ENCODE measurements around the gene PNMA8C.
"Not testable (repeated sequence)": the region's sequence is repeated elsewhere in the genome, so short reads cannot be mapped to it uniquely, and the experiment has no call there.

Gene PNMA8C

GRCh38 chr19:46411088-46411924, 17.4 kb downstream of the PNMA8C start:
- no peak for DNase-seq (ENCODE audit: low spot score)

DNA sequence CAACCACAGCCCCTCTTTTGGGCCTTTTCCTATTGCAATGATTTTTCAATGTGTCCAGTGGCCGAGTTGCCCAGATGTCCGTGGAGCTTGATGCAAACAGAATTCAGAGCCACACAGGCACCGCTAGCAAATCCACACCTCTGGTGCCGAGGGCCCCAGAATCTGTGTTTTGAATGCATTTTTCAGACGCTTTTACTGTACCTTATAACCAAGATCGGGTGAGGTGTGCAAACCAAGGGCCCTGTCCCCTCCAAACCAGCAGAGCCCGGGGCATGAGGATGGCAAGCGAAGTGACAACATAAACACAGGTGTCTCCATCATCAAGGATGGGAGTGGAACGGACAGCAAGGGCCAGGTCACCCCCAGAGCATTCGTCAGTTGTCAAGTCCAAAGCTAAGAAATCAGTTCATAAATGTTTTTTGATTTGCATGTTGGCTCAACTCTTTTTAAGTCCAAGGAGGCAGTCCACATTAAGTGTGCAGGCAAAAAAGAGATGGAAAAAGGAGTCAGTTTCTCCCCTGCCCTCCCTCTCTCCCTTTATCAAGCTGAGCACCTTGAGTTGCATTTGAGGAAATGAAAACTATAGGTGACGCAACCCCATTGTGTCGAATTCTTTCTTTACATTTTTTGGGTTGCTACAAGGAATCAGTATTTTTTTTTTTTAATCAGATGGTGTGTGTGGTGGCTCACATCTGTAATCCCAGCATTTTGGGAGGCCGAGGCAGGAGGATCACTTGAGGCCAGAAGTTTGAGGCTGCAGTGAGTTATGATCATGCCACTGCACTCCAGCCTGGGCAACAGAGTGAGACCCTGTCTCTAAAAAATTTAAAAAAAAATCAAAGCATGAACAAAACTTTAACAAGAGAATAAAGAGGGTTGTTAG, 18.3 kb downstream of the PNMA8C start:
- no peak for DNase-seq (ENCODE audit: low spot score)

GRCh38 chr19:46409191-46409590, 19.5 kb downstream of the PNMA8C start:
- DNase-seq (ENCODE audit: low spot score): no peak

DNA sequence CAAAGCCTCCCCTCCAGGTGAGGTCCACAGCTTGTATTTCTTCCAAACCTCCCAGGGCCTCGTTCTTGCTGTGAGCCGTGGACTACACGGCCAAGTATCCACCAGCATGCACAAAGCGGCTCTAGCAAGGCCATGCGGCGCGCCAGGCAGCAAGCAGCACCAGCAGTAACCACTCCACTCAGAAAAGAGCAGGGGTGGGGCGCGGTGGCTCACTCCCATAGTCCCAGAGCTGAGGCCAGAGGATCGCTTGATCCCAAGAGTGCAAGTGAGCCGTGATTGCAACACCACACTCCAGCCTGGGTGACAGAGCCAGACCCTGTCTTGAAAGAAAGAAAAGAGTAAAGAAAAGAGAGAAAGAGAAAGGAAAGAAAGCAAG, 20.1 kb downstream of the PNMA8C start:
- DNase-seq (ENCODE audit: low spot score): no peak

DNA sequence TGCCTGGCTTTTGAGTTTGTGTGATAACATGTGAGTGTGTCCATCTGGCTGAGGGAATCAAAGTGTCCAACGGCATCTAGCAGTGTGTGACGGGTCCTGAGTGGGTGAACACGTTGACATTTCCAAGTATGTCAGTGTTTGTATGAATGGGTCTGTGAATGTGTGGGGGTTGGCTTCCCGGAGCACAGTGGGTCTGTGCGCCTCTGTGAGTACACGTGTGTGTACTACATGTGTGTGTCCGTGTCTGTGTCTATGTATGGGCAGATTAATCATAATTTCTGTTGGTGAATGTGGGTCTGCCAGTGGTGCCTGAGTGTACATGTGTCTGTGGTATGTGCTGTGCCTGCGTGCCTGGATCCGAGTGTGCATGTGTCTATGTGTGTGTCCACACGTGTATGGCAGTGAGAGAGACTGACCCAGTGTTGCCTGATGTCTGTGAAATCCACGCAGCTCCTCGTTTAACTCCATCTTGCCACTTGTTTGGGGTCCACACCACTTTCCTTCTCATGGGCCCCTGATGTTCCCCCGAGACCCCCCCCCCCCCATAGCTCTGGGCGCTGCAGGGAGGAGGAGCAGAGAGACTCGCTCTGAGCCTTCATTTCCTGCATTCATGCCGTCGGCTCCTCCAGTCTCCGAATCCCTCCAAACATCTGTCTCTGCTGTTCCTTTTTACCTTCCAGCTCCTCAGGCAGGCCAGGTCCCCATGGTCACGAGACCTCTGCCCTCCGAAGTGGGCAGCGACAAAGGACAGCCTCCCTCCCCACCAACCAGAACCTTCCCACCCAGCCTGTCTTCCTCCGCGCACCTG, 20.7 kb downstream of the PNMA8C start:
- no peak for DNase-seq (ENCODE audit: low spot score)

GRCh38 chr19:46406976-46407375, 21.8 kb downstream of the PNMA8C start:
- no peak for DNase-seq (ENCODE audit: low spot score)

GRCh38 chr19:46404753-46405468, 23.8 kb downstream of the PNMA8C start:
- DNase-seq (ENCODE audit: low spot score): no peak

- no peak for DNase-seq (ENCODE audit: low spot score)
Measured at GRCh38 chr19:46404055-46404752, 24.5 kb downstream of the PNMA8C start.

DNA sequence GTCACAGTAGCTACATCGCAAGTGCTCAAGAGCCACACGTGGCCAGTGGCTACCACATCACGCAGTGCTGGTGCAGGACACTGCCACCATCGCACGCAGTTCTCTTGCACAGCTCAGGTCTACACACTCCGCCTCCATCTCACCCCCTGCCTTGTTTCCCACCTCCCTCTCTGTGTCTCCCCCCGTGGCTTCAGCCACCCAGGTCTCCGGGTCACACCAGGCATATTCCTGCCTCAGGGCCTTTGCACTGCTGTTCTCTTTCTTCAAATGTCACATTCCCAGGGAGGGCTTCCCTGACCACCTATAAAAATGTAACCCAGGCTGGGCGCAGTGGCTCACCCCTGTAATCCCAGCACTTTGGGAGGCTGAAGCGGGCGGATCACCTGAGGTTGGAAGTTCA, 26.0 kb downstream of the PNMA8C start:
- no peak for DNase-seq (ENCODE audit: low spot score)

DNA sequence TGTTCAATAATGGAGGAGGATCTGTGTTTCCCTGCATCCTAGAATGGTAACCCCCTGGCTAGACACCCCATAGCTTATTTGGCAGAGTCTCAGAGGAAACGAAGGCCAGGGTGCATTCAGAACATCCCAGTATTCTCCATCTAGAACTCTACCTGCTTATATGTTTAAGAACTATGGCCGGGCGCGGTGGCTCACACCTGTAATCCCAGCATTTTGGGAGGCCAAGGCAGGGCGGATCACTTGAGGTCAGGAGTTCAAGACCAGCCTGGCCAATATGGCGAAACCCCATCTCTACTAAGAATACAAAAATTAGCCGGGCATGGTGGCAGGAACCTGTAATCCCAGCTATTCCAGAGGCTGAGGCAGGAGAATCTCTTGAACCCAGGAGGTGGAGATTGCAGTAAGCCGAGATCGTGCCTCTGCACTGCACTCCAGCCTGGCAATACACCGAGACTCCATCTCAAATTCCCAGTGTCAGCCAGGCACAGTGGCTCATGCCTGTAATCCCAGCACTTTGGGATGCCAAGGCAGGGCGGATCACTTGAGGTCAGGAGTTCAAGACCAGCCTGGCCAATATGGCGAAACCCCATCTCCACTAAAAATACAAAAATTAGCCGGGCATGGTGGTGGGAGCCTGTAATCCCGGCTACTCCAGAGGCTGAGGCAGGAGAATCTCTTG, 30.8 kb downstream of the PNMA8C start:
- DNase-seq (ENCODE audit: low spot score): not testable (repeated sequence)

DNA sequence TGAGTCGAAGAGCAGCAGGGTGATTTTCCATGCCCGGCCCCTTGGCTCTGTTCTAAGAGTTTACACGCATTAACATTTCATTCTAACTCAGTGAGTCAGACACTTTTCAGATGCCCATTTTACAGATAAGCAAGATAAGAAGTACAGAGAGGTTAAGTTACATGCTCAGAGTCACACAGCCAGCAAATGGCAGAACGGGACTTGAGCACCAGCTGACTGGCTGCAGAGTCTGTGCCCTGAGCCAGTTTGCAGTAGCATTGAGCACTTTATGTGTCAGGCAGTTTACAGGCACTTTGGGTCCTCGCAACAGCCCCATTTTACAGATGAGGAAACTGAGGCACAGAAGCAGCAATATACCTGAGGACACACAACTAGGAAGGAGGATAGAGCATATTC, 34.3 kb downstream of the PNMA8C start:
- DNase-seq (ENCODE audit: low spot score): no peak

- no peak for DNase-seq (ENCODE audit: low spot score)
Measured at GRCh38 chr19:46393456-46394401, 35.0 kb downstream of the PNMA8C start.

- no peak for DNase-seq (ENCODE audit: low spot score)
Measured at GRCh38 chr19:46392837-46393236, 35.9 kb downstream of the PNMA8C start.

- DNase-seq (ENCODE audit: low spot score): no peak
Measured at GRCh38 chr19:46392252-46392801, 36.4 kb downstream of the PNMA8C start.

- no peak for DNase-seq (ENCODE audit: low spot score)
Measured at GRCh38 chr19:46391296-46392251, 37.2 kb downstream of the PNMA8C start.

DNA sequence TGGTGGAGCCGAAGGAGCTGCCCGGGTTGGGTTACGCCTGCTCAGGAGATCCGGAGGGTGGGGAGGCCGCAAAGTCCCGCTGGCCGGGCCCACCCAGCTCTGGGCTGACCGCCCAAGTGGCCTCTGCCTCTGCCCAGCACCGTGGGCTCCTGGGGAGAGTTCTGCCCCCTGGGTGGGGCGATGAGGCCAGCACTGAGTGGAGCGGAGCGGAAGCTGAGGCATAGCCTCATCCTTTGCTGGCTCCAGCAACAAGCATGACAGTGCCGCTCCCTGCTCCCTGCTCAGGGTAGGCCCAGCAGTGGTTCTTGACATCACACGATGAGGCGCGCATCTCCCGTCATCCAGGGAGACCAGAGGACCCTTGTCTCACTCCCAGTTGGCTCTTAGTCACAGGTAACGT, 37.9 kb downstream of the PNMA8C start:
- no peak for DNase-seq (ENCODE audit: low spot score)

GRCh38 chr19:46390121-46390858, 38.4 kb downstream of the PNMA8C start:
- no peak for DNase-seq (ENCODE audit: low spot score)

Data from SW480 (cell line).